H9 (cell line): Measurements from ENCODE around the gene ZP1. TPM values are rescaled to one million over a fixed set of nuclear protein-coding genes. Genes with fewer than 3 reads are reported as not detected.

Experiments used
- DNase-seq: peaks from one replicate; pipeline ENCODE4 v3.0.0-alpha.2; 2017
- H2AFZ ChIP-seq: one replicate; pipeline ENCODE4 v1.6.1; 2013; ENCODE audit warnings: mild to moderate bottlenecking, low read length, control low read depth, moderate library complexity
- H2AK5ac ChIP-seq: 2 replicates; pipeline ENCODE4 v1.6.1; 2013; ENCODE audit warnings: low read length, control low read depth, mixed read lengths; ENCODE audit not compliant: insufficient read length
- H2BK120ac ChIP-seq: one replicate; pipeline ENCODE4 v1.6.1; 2013; ENCODE audit warnings: low read depth, mild to moderate bottlenecking, low read length, control low read depth, inconsistent platforms; ENCODE audit not compliant: poor library complexity, severe bottlenecking
- H2BK12ac ChIP-seq: 2 replicates; pipeline ENCODE4 v1.6.1; 2013; ENCODE audit warnings: low read length, control low read depth, mixed read lengths, low read depth; ENCODE audit not compliant: insufficient read length
- H2BK15ac ChIP-seq: 2 replicates; pipeline ENCODE4 v1.6.1; 2013; ENCODE audit warnings: low read depth, low read length, control low read depth
- H2BK20ac ChIP-seq: one replicate; pipeline ENCODE4 v1.6.1; 2013; ENCODE audit warnings: low read depth, mild to moderate bottlenecking, low read length, control low read depth, inconsistent platforms; ENCODE audit not compliant: poor library complexity, severe bottlenecking
- H2BK5ac ChIP-seq: 2 replicates; pipeline ENCODE4 v1.6.1; 2013; ENCODE audit warnings: low read length, control low read depth, mixed read lengths; ENCODE audit not compliant: insufficient read length
- H3K14ac ChIP-seq: 2 replicates; pipeline ENCODE4 v1.6.1; 2013; ENCODE audit warnings: low read length, control low read depth; ENCODE audit not compliant: insufficient read depth
- H3K18ac ChIP-seq: 2 replicates; pipeline ENCODE4 v1.6.1; 2013; ENCODE audit warnings: low read depth, mild to moderate bottlenecking, mixed read lengths, low read length, control low read depth; ENCODE audit not compliant: insufficient read length
- H3K23ac ChIP-seq: 2 replicates; pipeline ENCODE4 v1.6.1; 2013; ENCODE audit warnings: low read length, control low read depth, mixed read lengths, low read depth; ENCODE audit not compliant: insufficient read length
- H3K23me2 ChIP-seq: 2 replicates; pipeline ENCODE4 v1.6.1; 2013; ENCODE audit warnings: low read depth, mild to moderate bottlenecking, mixed read lengths, low read length, control low read depth; ENCODE audit not compliant: insufficient read length, poor library complexity, severe bottlenecking
- H3K27ac ChIP-seq: 2 replicates; pipeline ENCODE4 v1.5.1; 2013; ENCODE audit warnings: low read length, control low read depth, mixed read lengths, low read depth; ENCODE audit not compliant: insufficient read length
- H3K27me3 ChIP-seq: 2 replicates; pipeline ENCODE4 v1.6.1; 2013; ENCODE audit warnings: low read length, control low read depth, inconsistent platforms; ENCODE audit not compliant: insufficient read depth
- H3K4ac ChIP-seq: 2 replicates; pipeline ENCODE4 v1.6.1; 2013; ENCODE audit warnings: low read depth, mild to moderate bottlenecking, control low read depth, inconsistent platforms, low read length, moderate library complexity
- H3K4me1 ChIP-seq: 2 replicates; pipeline ENCODE4 v1.6.1; 2013; ENCODE audit warnings: low read length, control low read depth, inconsistent platforms; ENCODE audit not compliant: insufficient read depth
- H3K4me2 ChIP-seq: 2 replicates; pipeline ENCODE4 v1.6.1; 2013; ENCODE audit warnings: low read length, control low read depth, mixed read lengths; ENCODE audit not compliant: insufficient read length, insufficient read depth
- H3K56ac ChIP-seq: 2 replicates; pipeline ENCODE4 v1.6.1; 2013; ENCODE audit warnings: low read depth, mild to moderate bottlenecking, mixed read lengths, low read length, control low read depth; ENCODE audit not compliant: insufficient read length
- H3K79me1 ChIP-seq: 2 replicates; pipeline ENCODE4 v1.6.1; 2013; ENCODE audit warnings: low read depth, mild to moderate bottlenecking, moderate library complexity, low read length, control low read depth, inconsistent platforms; ENCODE audit not compliant: insufficient read depth, poor library complexity, severe bottlenecking
- H3K79me2 ChIP-seq: 2 replicates; pipeline ENCODE4 v1.6.1; 2013; ENCODE audit warnings: low read length, control low read depth, inconsistent platforms; ENCODE audit not compliant: insufficient read depth
- H3K9ac ChIP-seq: 2 replicates; pipeline ENCODE4 v1.6.1; 2013; ENCODE audit warnings: low read length, control low read depth, mixed read lengths; ENCODE audit not compliant: insufficient read length; ENCODE audit errors: extremely low read depth
- H3K9me3 ChIP-seq: one replicate; pipeline ENCODE4 v1.6.1; 2013; ENCODE audit warnings: low read depth, low read length, inconsistent platforms; ENCODE audit not compliant: control insufficient read depth
- H3T11ph ChIP-seq: one replicate; pipeline ENCODE4 v1.6.1; 2013; ENCODE audit warnings: mild to moderate bottlenecking, low read length, control low read depth, inconsistent platforms
- H4K20me1 ChIP-seq: one replicate; pipeline ENCODE4 v1.6.1; 2013; ENCODE audit not compliant: control insufficient read depth, insufficient read length, insufficient read depth
- H4K5ac ChIP-seq: 2 replicates; pipeline ENCODE4 v1.6.1; 2013; ENCODE audit warnings: low read depth, mild to moderate bottlenecking, mixed read lengths, low read length, control low read depth; ENCODE audit not compliant: insufficient read length
- H4K8ac ChIP-seq: replicated peaks from 2 replicates; pipeline ENCODE4 v1.6.1; 2013; ENCODE audit warnings: low read length, control low read depth, mixed read lengths, low read depth; ENCODE audit not compliant: insufficient read length
- H4K91ac ChIP-seq: 2 replicates; pipeline ENCODE4 v1.6.1; 2013; ENCODE audit warnings: low read depth, mild to moderate bottlenecking, moderate library complexity, mixed read lengths, low read length, control low read depth; ENCODE audit not compliant: insufficient read length
- H3K27ac Mint-ChIP-seq, 3 experiments: 2 replicates in 2 of 3; 3 replicates in 1 of 3; pipeline ENCODE4 v1.8.0; 2020 to 2021; ENCODE audit warnings: mixed read lengths in 3 of 3, mild to moderate bottlenecking in 1 of 3, moderate library complexity in 1 of 3
- H3K27me3 Mint-ChIP-seq: 2 replicates; pipeline ENCODE4 v1.8.0; 2021; ENCODE audit warnings: low read depth, mild to moderate bottlenecking, moderate library complexity, mixed read lengths
- H3K36me3 Mint-ChIP-seq, 3 experiments: 2 replicates in 2 of 3; 3 replicates in 1 of 3; pipeline ENCODE4 v1.8.0; 2020 to 2021; ENCODE audit warnings: low read depth in 3 of 3, mixed read lengths in 3 of 3; ENCODE audit not compliant: insufficient read depth in 1 of 3
- H3K4me1 Mint-ChIP-seq, 2 experiments: 2 replicates each; pipeline ENCODE4 v1.8.0; 2020; ENCODE audit warnings: mixed read lengths in 2 of 2
- H3K4me3 Mint-ChIP-seq, 2 experiments: 2 replicates in 1 of 2; 3 replicates in 1 of 2; pipeline ENCODE4 v1.8.0; 2020 to 2021; ENCODE audit warnings: mild to moderate bottlenecking in 2 of 2, mixed read lengths in 2 of 2, moderate library complexity in 1 of 2
- H3K9me3 Mint-ChIP-seq, 2 experiments: 2 replicates in 1 of 2; 3 replicates in 1 of 2; pipeline ENCODE4 v1.8.0; 2020; ENCODE audit warnings: mild to moderate bottlenecking in 2 of 2, mixed read lengths in 2 of 2, moderate library complexity in 1 of 2
- CTCF ChIP-seq: fragments of 200-600 bp; sonication (generic); conservative IDR thresholded peaks from 3 replicates; pipeline ENCODE4 v1.8.0; 2021; ENCODE audit warnings: antibody characterized with exemption, mild to moderate bottlenecking
- WGBS: extraction: QIAGEN DNeasy Blood & Tissue Kit; methylation state at CpG from one replicate; pipeline ENCODE4 v1.1.7; 2013; ENCODE audit warnings: missing lambda C conversion rate, low lambda C conversion rate, mixed read lengths; ENCODE audit not compliant: insufficient read length; ENCODE audit errors: extremely low coverage; 5-methylcytosine and 5-hydroxymethylcytosine counted together
- total RNA-seq: library from RNA; stranded (reverse); gene quantifications from 2 replicates; pipeline ENCODE4 v1.2.1, GENCODE V29; 2021

The ZP1 gene
- total RNA-seq, 1 experiment from 2014 or later = not detected

GRCh38 chr11:60834742-60835533 lies 32.4 kb upstream of the ZP1 start:
- no peak overlapping the region for H3K14ac ChIP-seq

More at GRCh38 chr11:60834742-60835533, 32.4 kb upstream of the ZP1 start:
- Histone ChIP-seq H3K4me1 (no peaks in the 10 kb centered on the region), H2BK120ac (no peak overlapping the region), H2BK20ac (no peak overlapping the region), H4K91ac (no peak overlapping the region), H3K18ac (no peak overlapping the region), H3K23me2 (no peaks in the 10 kb centered on the region), H2AFZ (no peak overlapping the region), H4K8ac (no peak overlapping the region), H3K27ac (no peak overlapping the region), H4K20me1 (no peaks in the 10 kb centered on the region), H3T11ph (no peak overlapping the region), H3K4me2 (no peak overlapping the region), H3K23ac (no peak overlapping the region), H2BK12ac (no peak overlapping the region), H2AK5ac (no peak overlapping the region), H2BK5ac (no peak overlapping the region), H3K79me1 (no peaks in the 10 kb centered on the region), H3K4ac (no peak overlapping the region), H2BK15ac (no peak overlapping the region), H3K27me3 (no peaks in the 10 kb centered on the region), H4K5ac (no peak overlapping the region), H3K79me2 (no peaks in the 10 kb centered on the region), H3K56ac (no peak overlapping the region), H3K9me3 (no peaks in the 10 kb centered on the region), H3K9ac (no peak overlapping the region)
- no peak for DNase-seq
- no peak for TF ChIP-seq CTCF
- Mint-ChIP-seq H3K27ac (no peak overlapping the region), H3K4me3 (no peak overlapping the region), H3K27me3 (peaks cover 19% of the 10 kb centered on the region), H3K9me3 (no peaks in the 10 kb centered on the region; a peak in 1 of 5 replicates), H3K4me1 (peaks cover 0 to 5% of the 10 kb centered on the region in 2 experiments; a peak in 1 of 4 replicates), H3K36me3 (no peaks in the 10 kb centered on the region)
- no CpG with 5 or more reads among the region's 7 CpGs for WGBS
